Fibroblast of upper back skin (primary cell): ENCODE results near the gene DHRSX.

Source experiments
- DNase-seq: peaks from one replicate; pipeline ENCODE4 v3.0.0-alpha.2; 2013

DHRSX gene

GRCh38 chrX:2185341-2186082 is 315.3 kb downstream of the DHRSX start:
- DNase-seq: no peak

DNA sequence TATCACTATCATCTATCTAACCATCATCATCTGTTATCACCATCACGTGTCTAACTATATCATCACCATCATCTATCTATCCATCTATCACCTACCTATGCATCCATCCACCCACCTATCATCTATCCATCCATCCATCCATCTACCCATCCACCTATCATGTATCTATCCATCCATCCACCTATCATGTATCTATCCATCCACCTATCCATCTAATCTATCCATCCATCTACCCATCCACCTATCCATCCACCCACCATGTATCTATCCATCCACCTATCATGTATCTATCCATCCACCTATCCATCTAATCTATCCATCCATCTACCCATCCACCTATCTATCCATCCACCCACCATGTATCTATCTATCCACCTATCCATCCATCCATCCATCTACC is 316.7 kb downstream of the DHRSX start:
- no peak for DNase-seq

DNA sequence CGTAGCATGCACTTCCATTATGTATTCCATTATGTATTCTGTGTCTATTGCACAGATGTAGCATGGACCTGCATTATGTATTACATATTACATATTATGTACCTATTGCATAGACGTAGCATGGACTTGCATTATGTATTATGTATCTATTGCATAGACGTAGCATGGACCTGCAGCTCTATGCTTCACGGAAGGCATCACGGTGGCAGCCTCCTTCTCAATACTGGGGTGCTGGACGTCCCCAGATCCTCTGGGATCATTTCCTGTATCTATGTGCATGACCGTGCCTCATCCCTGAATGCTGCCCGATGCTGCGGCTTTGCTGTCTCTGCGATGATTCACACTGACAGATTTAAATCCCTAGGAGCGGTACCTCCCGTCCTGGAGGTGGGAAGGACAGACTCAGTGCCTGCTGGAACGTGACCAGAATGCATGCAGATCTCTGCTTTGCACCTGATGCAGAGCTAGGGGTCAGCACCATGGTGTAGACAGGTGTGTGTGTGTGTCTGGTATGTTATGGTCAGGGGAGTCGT is 317.5 kb downstream of the DHRSX start:
- DNase-seq: no peak

GRCh38 chrX:2177541-2177940 is 323.2 kb downstream of the DHRSX start:
- DNase-seq: no peak

DNA sequence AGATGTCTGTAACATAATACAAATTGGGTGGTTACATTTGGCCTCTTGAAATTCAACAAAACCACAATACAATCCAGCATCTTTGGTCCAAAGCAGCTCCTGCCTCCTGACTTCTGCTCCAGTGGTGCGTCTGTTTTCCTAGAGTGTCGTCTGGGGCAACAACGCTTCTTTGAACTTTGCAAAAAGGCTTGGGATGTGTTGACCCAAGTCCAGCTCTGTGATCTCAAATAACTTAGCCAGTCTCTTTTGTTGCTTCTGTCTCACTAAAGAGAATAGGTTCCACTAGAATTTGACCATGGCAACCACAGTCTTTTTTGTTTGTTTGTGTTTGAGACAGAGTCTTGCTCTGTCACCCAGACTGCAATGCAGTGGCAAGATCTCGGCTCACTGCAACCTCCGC is 324.0 kb downstream of the DHRSX start:
- no peak for DNase-seq

DNA sequence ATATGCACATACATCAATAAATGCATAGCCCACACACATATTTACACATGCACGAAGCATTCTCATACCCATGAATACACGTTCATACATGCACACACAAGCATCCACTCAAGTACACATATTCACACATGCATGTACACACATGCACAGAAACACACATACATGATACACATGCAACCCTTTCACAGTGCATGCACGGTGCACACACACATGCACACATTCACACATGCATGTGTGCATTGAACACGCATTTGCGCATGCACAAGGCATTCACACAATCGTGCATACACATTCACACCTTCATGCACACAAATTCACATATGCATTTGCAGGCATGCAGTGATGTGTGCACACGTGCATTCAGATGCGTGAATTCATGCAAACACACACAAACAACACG is 324.5 kb downstream of the DHRSX start:
- no peak for DNase-seq

DNA sequence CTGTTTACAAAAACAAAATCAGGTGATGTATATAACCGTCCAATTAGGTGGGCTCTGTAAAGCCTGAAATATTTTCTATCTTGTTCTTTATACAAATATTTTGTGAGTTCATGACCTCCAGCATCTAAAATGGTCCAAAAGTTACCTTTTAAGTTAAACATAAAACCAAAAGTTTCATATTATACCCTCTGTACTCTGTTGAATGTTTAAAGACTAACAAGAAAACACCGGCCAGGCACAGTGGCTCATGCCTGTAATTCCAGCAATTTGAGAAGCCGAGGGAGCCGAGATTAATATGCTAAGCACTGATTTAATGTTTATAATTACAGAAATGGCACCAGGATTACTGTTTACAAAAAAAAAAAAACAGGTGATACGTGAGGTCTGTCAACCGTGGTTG is 328.4 kb downstream of the DHRSX start:
- no peak for DNase-seq
